ENCODE data around the gene NCKAP5L. TPM values are rescaled to one million over a fixed set of nuclear protein-coding genes. Genes with fewer than 3 reads are reported as not detected.

NCKAP5L gene
- total RNA-seq, 2 donors from 2014 or later, result 21.2 to 24.1 TPM

GRCh38 chr12:49875115-49875720 is 47.0 kb upstream of the NCKAP5L start:
- WGBS, 2 experiments (ENCODE audit: insufficient coverage in 1 of 2, insufficient read length in 1 of 2), result 92 to 98% methylated on average over 9 of the region's 9 CpGs
- Histone ChIP-seq H3K4me3 (ENCODE audit: low read length) (no peak overlapping the region), H3K27ac (ENCODE audit: low read depth, low read length) (no peak overlapping the region), H3K4me1 (ENCODE audit: control insufficient read depth, insufficient read depth, low read length) (no peaks in the 10 kb centered on the region), H3K36me3 (ENCODE audit: control insufficient read depth, insufficient read depth, low read length) (no peaks in the 10 kb centered on the region), H3K9ac (ENCODE audit: extremely low read depth, low read length, poor library complexity, severe bottlenecking) (no peak overlapping the region), H3K27me3 (ENCODE audit: control insufficient read depth, insufficient read depth, low read length, poor library complexity, severe bottlenecking) (no peaks in the 10 kb centered on the region), H3K9me3 (ENCODE audit: control insufficient read depth, low read length) (no peaks in the 10 kb centered on the region)
- peak; percentile 38 for DNase-seq
- H3K27ac Mint-ChIP-seq, result no peak overlapping the region
- peaks cover 5% of the 10 kb centered on the region for H3K27me3 Mint-ChIP-seq (ENCODE audit: insufficient read depth)
- H3K4me3 Mint-ChIP-seq, result no peak overlapping the region
- H3K36me3 Mint-ChIP-seq (ENCODE audit: low read depth), result no peaks in the 10 kb centered on the region
- H3K4me1 Mint-ChIP-seq, result no peaks in the 10 kb centered on the region
- H3K9me3 Mint-ChIP-seq, result peaks cover 14% of the 10 kb centered on the region
- TF ChIP-seq CTCF (conservative IDR thresholded peaks at IDR 0.05), result no peak

GRCh38 chr12:49874142-49874897 is 46.1 kb upstream of the NCKAP5L start:
- Mint-ChIP-seq H3K4me3 (no peak overlapping the region), H3K27me3 (ENCODE audit: insufficient read depth) (peaks cover 5% of the 10 kb centered on the region), H3K9me3 (peaks cover 7% of the 10 kb centered on the region), H3K36me3 (ENCODE audit: low read depth) (no peaks in the 10 kb centered on the region), H3K4me1 (no peaks in the 10 kb centered on the region), H3K27ac (no peak overlapping the region)
- Histone ChIP-seq H3K27ac (ENCODE audit: low read depth, low read length) (no peak overlapping the region), H3K4me1 (ENCODE audit: control insufficient read depth, insufficient read depth, low read length) (no peaks in the 10 kb centered on the region), H3K9ac (ENCODE audit: extremely low read depth, low read length, poor library complexity, severe bottlenecking) (no peak overlapping the region), H3K27me3 (ENCODE audit: control insufficient read depth, insufficient read depth, low read length, poor library complexity, severe bottlenecking) (no peaks in the 10 kb centered on the region), H3K9me3 (ENCODE audit: control insufficient read depth, low read length) (no peaks in the 10 kb centered on the region), H3K36me3 (ENCODE audit: control insufficient read depth, insufficient read depth, low read length) (no peaks in the 10 kb centered on the region), H3K4me3 (ENCODE audit: low read length) (no peak overlapping the region)
- WGBS, 2 experiments (ENCODE audit: insufficient coverage in 1 of 2, insufficient read length in 1 of 2), result 85 to 89% methylated on average over 6 to 12 of the region's 12 CpGs
- DNase-seq, result peak; percentile 42
- no peak for TF ChIP-seq CTCF (conservative IDR thresholded peaks at IDR 0.05)

GRCh38 chr12:49873361-49873934 is 45.2 kb upstream of the NCKAP5L start:
- Histone ChIP-seq H3K27me3 (ENCODE audit: control insufficient read depth, insufficient read depth, low read length, poor library complexity, severe bottlenecking) (no peaks in the 10 kb centered on the region), H3K36me3 (ENCODE audit: control insufficient read depth, insufficient read depth, low read length) (no peaks in the 10 kb centered on the region), H3K4me3 (ENCODE audit: low read length) (no peak overlapping the region), H3K4me1 (ENCODE audit: control insufficient read depth, insufficient read depth, low read length) (no peaks in the 10 kb centered on the region), H3K9me3 (ENCODE audit: control insufficient read depth, low read length) (no peaks in the 10 kb centered on the region), H3K9ac (ENCODE audit: extremely low read depth, low read length, poor library complexity, severe bottlenecking) (no peak overlapping the region), H3K27ac (ENCODE audit: low read depth, low read length) (no peak overlapping the region)
- no peak overlapping the region for H3K27ac Mint-ChIP-seq
- H3K36me3 Mint-ChIP-seq (ENCODE audit: low read depth), result no peaks in the 10 kb centered on the region
- peak; percentile 29 for DNase-seq
- H3K27me3 Mint-ChIP-seq (ENCODE audit: insufficient read depth), result peaks cover 9% of the 10 kb centered on the region
- WGBS, 2 experiments (ENCODE audit: insufficient coverage in 1 of 2, insufficient read length in 1 of 2), result 94 to 100% methylated on average over 3 of the region's 3 CpGs
- H3K9me3 Mint-ChIP-seq, result no peaks in the 10 kb centered on the region
- TF ChIP-seq CTCF (conservative IDR thresholded peaks at IDR 0.05), result no peak
- no peaks in the 10 kb centered on the region for H3K4me1 Mint-ChIP-seq
- H3K4me3 Mint-ChIP-seq, result no peak overlapping the region
